ENCODE measurements around the gene RNF5. TPM values are rescaled to one million over a fixed set of nuclear protein-coding genes. Genes with fewer than 3 reads are reported as not detected.
A peak's percentile ranks its signal among the peaks of the same experiment; 100 is the strongest.
"Not testable (repeated sequence)": the region's sequence is repeated elsewhere in the genome, so short reads cannot be mapped to it uniquely, and the experiment has no call there.

Gene RNF5
- polyA plus RNA-seq, 4 donors = 95.7 to 113 (median 106) TPM

GRCh38 chr6:32188381-32189068 is 10.3 kb downstream of the RNF5 start:
- no peak for DNase-seq (ENCODE audit: low read depth in 4 of 4, low spot score in 2 of 4)

- no peak for DNase-seq (ENCODE audit: low read depth in 4 of 4, low spot score in 2 of 4)
Measured at GRCh38 chr6:32189069-32189741, 11.0 kb downstream of the RNF5 start.

GRCh38 chr6:32189742-32190053 is 11.5 kb downstream of the RNF5 start:
- no peak for DNase-seq (ENCODE audit: low read depth in 4 of 4, low spot score in 2 of 4)

GRCh38 chr6:32190054-32190851 is 12.0 kb downstream of the RNF5 start, which contains the start of gene PBX2:
PBX2 (minus strand) TSS chr6:32190202; CDS start chr6:32189915, 287 bp downstream.
- peak; percentile 77 to 93 (median 88) for DNase-seq (ENCODE audit: low read depth in 4 of 4, low spot score in 2 of 4)

- DNase-seq (ENCODE audit: low read depth in 4 of 4, low spot score in 2 of 4) = no peak
Measured at GRCh38 chr6:32190911-32191677, 12.9 kb downstream of the RNF5 start.

- no peak for DNase-seq (ENCODE audit: low read depth in 4 of 4, low spot score in 2 of 4)
Measured at GRCh38 chr6:32191696-32192607, 13.7 kb downstream of the RNF5 start.

- DNase-seq (ENCODE audit: low read depth in 4 of 4, low spot score in 2 of 4) = no peak
Measured at GRCh38 chr6:32192608-32193039, 14.4 kb downstream of the RNF5 start, which contains the start of gene GPSM3. GPSM3 (minus strand) TSS chr6:32192643; CDS start chr6:32192513, 130 bp downstream.

GRCh38 chr6:32193096-32193495 is 14.9 kb downstream of the RNF5 start:
- DNase-seq (ENCODE audit: low read depth in 4 of 4, low spot score in 2 of 4) = not testable (repeated sequence)

- no peak for DNase-seq (ENCODE audit: low read depth in 4 of 4, low spot score in 2 of 4)
Measured at GRCh38 chr6:32194388-32194787, 16.2 kb downstream of the RNF5 start.

GRCh38 chr6:32194825-32195651 is 16.8 kb downstream of the RNF5 start:
- DNase-seq (ENCODE audit: low read depth in 4 of 4, low spot score in 2 of 4) = no peak

GRCh38 chr6:32195652-32195901 is 17.4 kb downstream of the RNF5 start:
- DNase-seq (ENCODE audit: low read depth in 4 of 4, low spot score in 2 of 4) = peak; percentile 96 to 99 (median 99)

- peak; percentile 83 to 91 (median 83) for DNase-seq (ENCODE audit: low read depth in 4 of 4, low spot score in 2 of 4)
Measured at GRCh38 chr6:32195902-32196681, 17.9 kb downstream of the RNF5 start.

GRCh38 chr6:32196682-32197616 is 18.7 kb downstream of the RNF5 start:
- DNase-seq (ENCODE audit: low read depth in 4 of 4, low spot score in 2 of 4) = no peak

GRCh38 chr6:32198345-32198696 is 20.1 kb downstream of the RNF5 start:
- DNase-seq (ENCODE audit: low read depth in 4 of 4, low spot score in 2 of 4) = no peak

GRCh38 chr6:32198866-32199265 is 20.7 kb downstream of the RNF5 start:
- no peak for DNase-seq (ENCODE audit: low read depth in 4 of 4, low spot score in 2 of 4)

- no peak for DNase-seq (ENCODE audit: low read depth in 4 of 4, low spot score in 2 of 4)
Measured at GRCh38 chr6:32200711-32201475, 22.7 kb downstream of the RNF5 start.

Measured in left renal cortex interstitium (tissue), 4 donors.